HCT116 (cell line): Measurements from ENCODE around the gene BCO1.

Source experiments
- CEBPB ChIP-seq: IDR thresholded peaks from 2 replicates; pipeline ENCODE4 v1.6.1; 2012; ENCODE audit warnings: low read depth
- EGR1 ChIP-seq: IDR thresholded peaks from 2 replicates; pipeline ENCODE4 v1.6.1; 2012; ENCODE audit warnings: low read depth
- EZH2 ChIP-seq: fragments of 200-600 bp; sonication (generic); IDR thresholded peaks from 2 replicates; pipeline ENCODE4 v1.6.1; 2017; ENCODE audit warnings: antibody characterized with exemption, mixed run types
- EZH2phosphoT487 ChIP-seq: fragments of 200-600 bp; IDR thresholded peaks from 2 replicates; pipeline ENCODE4 v1.6.1; 2018; ENCODE audit warnings: antibody characterized with exemption, borderline replicate concordance
- JUND ChIP-seq: IDR thresholded peaks from 2 replicates; pipeline ENCODE4 v1.6.1; 2012
- MAX ChIP-seq: IDR thresholded peaks from 2 replicates; pipeline ENCODE4 v1.6.1; 2012
- POLR2A ChIP-seq: IDR thresholded peaks from 2 replicates; pipeline ENCODE4 v1.7.0; 2011; ENCODE audit warnings: borderline replicate concordance; ENCODE audit not compliant: insufficient read depth, insufficient read length; ENCODE audit errors: extremely low read depth
- REST ChIP-seq: IDR thresholded peaks from 2 replicates; pipeline ENCODE4 v1.6.1; 2012; ENCODE audit warnings: low read depth
- SRF ChIP-seq: IDR thresholded peaks from 2 replicates; pipeline ENCODE4 v1.6.1; 2012; ENCODE audit warnings: low read depth
- TCF7L2 ChIP-seq: IDR thresholded peaks from 2 replicates; pipeline ENCODE4 v1.7.0; 2011; ENCODE audit warnings: borderline replicate concordance, inconsistent platforms; ENCODE audit not compliant: insufficient read depth, insufficient read length; ENCODE audit errors: extremely low read depth
- YY1 ChIP-seq: IDR thresholded peaks from 2 replicates; pipeline ENCODE4 v1.6.1; 2011; ENCODE audit warnings: low read length, low read depth, moderate library complexity, mild to moderate bottlenecking; ENCODE audit not compliant: insufficient replicate concordance; ENCODE audit errors: extremely low read depth
- ZNF274 ChIP-seq: fragments of 200-500 bp; sonication (Bioruptor generic); IDR thresholded peaks from 2 replicates; pipeline ENCODE4 v1.6.1; 2014; ENCODE audit warnings: mild to moderate bottlenecking, low read depth, low read length, inconsistent platforms
- TF ChIP-seq, protein P1 (sequence below), 3 experiments: fragments of 200-600 bp in 1 of 3; sonication (generic) in 1 of 3; IDR thresholded peaks in 2 of 3; conservative IDR thresholded peaks in 1 of 3; 2 replicates each; pipeline ENCODE4 v1.5.1; 2012 to 2017; ENCODE audit warnings: low read depth in 2 of 3, low read length in 2 of 3, antibody characterized with exemption in 1 of 3, borderline replicate concordance in 1 of 3, control low read depth in 1 of 3, mild to moderate bottlenecking in 1 of 3, mixed read lengths in 1 of 3, mixed run types in 1 of 3, moderate library complexity in 1 of 3; ENCODE audit not compliant: insufficient read depth in 1 of 3

DNA sequence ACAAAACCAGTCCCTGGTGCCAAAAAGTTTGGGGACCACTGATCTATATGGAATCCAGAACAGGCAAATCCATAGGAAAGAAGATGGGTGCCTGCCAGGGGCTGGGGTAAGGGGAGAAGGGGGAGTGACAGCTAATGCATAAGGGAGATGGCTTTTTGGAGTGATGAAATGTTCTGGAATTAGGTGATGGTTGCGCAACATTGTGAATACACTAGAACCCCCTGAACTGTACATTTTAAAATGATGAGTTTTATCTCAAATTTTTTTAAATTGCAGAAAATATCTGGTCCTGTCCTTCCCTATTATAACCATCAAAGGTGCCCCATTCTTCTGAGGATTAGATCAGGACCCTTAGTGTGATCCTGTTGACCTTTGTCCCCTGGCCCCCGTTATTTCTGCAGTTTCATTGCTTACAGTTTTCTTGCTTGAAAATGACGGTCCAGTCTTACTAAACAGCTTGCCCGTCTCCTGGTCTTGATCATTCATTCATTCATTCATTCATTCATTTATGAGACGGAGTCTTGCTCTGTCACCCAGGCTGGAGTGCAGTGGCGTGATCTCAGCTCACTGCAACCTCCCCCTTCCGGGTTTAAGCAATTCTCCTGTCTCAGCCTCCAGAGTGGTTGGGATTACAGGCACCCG lies 4.6 kb downstream of the BCO1 start:
- TF ChIP-seq REST (no peak), JUND (no peak), SRF (no peak), ZNF274 (no peak), POLR2A (no peak), CEBPB (no peak), MAX (no peak), YY1 (no peak), EZH2 (no peak), EGR1 (no peak), EZH2phosphoT487 (no peak), TCF7L2 (no peak)
- TF ChIP-seq, protein P1, sequence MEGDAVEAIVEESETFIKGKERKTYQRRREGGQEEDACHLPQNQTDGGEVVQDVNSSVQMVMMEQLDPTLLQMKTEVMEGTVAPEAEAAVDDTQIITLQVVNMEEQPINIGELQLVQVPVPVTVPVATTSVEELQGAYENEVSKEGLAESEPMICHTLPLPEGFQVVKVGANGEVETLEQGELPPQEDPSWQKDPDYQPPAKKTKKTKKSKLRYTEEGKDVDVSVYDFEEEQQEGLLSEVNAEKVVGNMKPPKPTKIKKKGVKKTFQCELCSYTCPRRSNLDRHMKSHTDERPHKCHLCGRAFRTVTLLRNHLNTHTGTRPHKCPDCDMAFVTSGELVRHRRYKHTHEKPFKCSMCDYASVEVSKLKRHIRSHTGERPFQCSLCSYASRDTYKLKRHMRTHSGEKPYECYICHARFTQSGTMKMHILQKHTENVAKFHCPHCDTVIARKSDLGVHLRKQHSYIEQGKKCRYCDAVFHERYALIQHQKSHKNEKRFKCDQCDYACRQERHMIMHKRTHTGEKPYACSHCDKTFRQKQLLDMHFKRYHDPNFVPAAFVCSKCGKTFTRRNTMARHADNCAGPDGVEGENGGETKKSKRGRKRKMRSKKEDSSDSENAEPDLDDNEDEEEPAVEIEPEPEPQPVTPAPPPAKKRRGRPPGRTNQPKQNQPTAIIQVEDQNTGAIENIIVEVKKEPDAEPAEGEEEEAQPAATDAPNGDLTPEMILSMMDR (IDR thresholded peaks at IDR 0.05 in 2 of 3, conservative IDR thresholded peaks at IDR 0.05 in 1 of 3; ENCODE audit: borderline replicate concordance in 1 of 3, insufficient read depth in 1 of 3, low read depth in 2 of 3, low read length in 2 of 3), result no peak
